ENCODE data around the gene IGFBP4.
A peak's percentile ranks its signal among the peaks of the same experiment; 100 is the strongest.

Gene IGFBP4

DNA sequence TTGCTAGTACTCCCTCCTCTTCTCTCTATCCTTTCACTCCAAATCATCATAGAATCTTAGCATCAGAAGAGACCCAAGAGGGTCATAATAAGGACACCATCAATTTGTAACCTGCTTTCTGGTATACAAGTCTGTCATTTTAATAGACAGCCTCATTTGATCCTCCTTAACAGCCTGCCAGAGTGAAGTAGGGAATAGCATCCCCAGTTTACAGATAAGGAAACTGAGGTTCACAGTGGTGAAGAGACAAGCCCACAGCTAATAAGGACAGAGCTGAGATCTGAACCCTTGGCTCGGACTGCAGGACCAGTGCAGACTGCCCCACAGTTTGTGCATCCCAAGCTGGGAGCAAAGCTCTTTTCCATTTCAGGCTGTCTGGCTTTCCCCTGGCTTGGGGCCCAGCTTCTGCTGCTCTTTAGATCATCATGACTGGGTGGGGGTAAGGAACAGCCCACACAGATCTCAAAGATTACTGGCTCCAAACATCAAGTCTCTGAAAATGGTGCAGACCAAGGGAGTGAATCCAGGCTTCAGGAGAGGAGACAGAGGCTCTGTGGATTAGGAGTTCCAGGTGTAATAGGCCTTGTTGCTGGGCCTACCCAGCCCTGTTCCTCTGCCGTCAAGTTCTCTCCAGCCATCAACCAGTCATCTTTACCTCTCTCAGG, 10.3 kb upstream of the IGFBP4 start:
- DNase-seq: no peak

DNA sequence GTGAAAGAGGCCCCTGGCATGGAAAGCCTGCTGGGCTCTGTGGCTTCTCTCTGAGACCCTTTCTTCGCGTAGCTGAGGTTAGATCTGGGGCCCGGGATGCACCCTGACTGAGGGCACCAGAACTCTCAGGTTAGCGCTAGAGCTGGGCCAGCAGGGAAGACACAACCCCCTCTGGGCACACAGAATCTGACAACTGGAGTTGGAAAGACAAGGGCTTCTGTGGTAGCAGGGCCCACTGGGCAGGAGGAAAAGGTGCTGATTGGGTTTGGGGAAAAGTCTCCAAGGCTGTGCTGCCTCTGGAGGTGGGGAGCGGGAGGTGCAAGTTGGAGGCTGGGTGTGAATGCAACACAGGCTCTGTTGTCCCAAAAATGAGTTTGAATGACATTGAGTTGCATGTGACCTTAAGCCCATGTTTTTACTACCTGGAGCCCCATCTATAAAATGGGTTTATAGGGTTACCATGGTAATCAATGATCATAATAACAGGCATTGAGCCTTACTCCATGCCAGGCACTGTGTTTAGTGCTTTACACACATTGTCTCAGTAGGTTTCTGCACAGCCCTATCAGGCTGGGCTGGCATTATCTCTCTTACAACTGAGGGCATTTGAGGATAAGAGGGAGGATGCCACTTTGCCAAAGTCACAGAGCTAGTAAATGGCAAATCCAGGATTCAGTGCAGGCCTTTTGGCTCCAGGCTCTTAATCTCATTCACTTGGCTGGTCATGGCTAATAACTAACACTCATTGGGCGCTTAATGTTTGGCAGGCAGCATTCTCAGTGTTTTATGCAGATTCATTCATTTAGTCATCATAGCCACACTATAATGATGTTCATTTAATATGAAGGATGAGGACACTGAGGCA, 9.5 kb upstream of the IGFBP4 start:
- no peak for DNase-seq

DNA sequence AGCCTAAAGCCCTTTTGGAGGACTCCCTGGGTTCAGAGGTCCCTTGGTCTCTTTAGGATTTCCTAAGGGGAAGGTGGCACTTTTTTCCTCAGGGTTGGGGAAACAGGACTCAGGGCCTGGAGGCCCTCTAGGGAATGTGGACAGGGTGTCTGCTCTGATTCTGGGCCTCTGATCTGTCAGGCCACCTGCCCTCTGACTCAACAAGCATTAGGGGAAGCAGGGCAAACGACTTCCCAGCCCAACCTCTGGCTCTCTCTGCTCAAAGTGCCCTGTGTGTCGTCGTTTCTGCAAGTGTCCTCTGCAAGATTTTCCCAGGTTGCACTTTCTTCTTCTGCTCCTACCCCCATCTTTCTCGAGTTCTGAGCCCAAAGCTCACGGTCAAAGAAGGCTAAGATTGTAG, 6.6 kb upstream of the IGFBP4 start:
- no peak for DNase-seq

DNA sequence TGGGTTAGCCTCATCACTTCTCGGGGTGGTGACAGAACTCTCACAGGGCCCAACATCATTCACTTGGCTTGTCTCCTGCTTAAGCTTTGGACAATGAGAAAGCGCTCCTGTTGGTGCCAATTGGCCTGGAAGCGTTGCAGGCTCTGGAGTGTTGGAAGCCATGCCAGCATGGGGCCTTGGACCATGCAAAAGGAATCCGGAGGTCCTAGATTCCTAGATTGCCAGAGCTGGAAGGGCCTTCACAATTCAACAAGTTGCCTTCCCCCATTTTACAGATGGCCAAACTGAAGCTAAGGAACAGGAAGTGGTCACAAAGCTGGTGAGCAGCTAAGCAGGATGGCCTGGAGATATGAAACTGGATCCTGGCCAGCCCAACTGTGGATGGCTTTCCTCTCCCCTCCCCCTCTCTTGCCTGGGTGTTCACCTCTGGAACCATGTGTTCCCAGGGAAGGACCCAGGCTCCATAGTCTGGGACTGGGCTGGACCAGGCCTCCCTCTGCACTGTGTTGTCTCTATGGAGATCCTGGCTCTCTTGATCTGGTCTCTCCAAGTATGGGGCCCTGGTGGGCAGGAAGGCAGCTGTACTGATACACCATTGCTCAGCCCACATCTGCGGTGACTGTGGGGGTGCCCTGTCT, 6.0 kb upstream of the IGFBP4 start:
- DNase-seq: no peak

DNA sequence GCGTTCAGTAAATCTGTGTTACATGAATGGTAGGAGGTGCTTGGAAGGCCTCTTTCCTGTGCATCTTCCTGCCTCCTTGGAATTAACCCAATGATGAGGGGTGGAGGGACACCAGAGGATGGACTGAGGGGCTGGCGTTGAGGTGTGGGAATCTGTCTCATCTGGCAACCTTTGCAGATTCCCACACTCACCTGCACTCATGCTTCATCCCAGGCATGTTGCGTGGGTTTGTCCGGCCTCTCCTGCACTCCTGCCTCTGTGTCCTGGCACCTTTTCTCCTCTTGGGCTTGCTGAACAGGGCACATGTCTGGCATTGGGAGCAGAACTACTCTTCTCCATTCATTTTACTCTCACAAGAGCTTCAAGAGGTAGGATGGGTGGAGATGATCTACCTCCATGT, 3.1 kb upstream of the IGFBP4 start:
- DNase-seq: no peak

DNA sequence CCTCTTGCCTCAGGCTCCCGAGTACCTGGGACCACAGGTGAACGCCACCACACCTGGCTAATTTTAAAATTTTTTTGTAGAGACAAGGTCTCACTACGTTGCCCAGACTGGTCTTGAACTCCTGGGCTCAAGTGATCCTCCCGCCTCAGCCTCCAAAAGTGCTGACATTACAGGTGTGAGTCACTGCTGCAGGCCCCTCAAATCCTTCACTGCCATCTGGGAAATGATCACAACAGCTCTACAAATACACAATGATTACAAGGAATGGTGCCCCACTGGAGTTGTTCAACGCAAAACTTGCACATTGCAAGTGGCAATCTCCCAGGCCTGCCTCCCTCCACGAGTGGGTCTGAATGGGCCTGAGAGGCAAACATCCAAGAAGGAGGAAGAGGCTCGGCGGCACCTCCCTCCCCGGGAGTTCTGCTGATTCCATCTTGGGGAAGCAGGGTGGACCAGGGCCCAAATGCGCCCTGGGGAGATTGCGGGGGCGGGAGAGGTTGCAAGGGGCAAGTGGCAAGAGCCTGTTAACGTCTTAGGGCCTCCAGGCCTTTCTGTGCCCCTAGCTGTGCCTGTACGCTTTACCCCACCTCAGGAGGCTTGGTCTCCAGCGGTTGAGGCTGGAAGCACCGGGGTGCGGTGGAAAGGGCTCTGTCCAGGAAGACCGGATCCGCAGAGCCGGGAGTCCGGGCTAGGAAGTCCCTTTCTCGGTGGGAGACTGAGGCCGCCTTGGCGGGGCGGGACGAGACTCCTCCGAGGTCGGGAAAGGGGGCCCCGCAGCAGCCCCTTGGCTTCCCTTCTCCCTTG, 656 bp upstream of the IGFBP4 start:
- no peak for DNase-seq

DNA sequence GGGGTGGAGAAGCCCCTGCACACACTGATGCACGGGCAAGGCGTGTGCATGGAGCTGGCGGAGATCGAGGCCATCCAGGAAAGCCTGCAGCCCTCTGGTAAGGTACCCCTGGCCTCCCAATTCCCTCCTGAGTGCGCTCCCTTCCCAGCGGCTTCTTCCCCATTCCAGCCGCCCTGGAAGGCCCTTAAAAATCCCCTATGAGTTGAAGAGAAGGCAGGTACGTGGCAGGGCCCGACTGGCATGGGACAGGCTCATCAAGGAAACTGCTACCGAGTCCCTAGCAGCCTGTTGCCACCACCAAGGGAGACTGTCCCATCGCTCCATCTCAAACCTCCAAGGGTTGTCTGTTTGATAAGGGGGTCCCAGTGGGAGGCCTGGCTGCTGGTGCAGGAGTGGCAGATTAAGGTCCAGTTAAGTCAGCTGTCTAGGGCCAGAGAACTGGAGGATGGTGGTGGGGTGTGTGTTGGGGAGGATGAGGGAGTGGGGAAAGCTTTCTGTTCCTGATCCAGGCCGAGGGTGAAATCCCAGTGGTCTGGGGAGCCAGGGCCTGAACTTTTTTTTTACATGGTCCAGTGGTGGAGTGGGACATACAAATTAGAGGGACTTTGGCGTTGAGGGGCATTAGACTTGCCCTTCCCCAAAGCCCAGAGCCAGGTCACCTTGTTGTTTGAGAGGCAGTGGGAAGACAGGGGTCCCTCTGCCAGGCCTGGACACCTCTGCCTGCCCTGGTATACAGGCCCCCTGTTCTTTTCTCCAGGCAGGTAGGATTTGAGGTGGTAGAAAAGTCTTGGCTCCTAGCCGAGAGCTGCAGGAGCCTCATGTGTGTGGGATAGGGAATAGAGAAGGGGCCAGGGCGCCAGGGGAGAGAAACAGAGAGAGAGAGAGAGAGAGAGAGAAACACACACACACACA, 994 bp downstream of the IGFBP4 start:
- peak; percentile 77 for DNase-seq

DNA sequence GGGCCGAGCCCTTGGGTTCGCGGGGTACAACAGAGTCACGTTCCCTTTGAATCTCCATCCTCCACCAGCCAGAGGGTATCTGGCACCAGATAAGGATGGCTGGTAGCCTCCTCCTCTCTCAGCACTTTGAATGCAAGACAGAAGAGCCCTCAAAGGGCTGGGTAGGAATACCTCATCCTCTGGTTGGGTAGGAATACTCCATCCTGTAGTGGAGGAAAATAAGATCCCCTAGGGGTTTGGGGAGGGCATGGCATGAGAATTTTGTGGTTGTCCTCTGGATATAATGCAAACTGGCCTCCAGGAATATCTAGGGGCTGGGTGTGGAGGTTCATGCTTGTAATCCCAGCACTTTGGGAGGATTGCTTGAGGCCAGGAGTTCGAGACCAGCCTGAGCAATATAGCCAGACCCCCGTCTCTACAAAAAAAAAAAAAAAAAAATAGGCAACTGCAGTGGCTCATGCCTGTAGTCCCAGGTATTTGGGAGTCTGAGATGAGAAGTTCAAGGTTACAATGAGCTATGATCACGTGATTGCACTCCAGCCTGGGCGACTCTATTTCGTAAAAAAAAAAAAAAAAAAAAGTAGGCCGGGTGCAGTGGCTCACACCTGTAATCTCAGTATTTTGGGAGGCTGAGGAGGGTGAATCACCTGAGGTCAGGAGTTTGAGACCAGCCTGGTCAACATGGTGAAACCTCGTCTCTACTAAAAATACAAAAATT, 2.7 kb downstream of the IGFBP4 start:
- no peak for DNase-seq

DNA sequence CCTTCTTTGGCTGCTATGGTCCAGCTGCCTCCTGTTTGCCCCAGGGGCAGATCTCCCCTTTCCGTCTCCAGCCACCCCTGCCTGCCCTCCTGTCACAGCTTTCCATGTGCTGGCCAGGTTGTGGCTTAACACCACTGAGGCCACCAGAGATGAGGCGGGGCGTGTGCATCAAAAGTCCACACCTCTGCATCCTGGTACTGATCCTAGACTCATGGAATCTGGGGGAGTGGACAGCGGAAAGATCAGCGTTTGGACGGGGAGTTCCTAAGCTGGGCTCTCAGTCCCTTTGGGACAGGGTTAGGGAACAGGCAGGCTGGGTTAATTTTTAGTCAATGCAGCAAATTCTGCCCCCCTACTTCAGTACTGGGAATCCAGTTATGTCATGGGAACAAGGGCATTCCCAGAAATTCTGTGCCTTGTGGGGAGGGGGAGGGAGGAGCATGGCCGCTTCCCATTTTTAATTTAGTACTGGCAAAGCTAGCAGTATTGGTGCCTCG, 3.9 kb downstream of the IGFBP4 start:
- no peak for DNase-seq

DNA sequence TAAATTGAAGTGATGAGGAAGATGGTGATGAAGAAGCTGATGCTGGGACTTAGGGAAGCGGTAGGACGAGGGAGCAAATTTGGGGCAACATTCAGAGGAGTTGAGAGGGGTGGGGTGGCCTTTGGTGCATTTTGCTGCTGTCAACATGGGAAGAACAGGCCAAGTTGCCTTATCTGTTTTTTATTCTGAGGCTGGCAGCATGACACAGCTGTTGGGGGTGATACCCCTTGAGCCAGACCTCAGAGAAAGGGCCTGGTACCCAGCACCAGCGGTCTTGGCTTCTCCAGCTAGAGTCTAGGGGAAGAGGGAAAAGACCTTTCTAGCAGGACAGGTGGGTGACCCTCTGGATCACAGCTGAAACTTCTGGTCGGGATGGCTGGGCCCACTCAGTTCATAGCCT, 4.6 kb downstream of the IGFBP4 start:
- DNase-seq: no peak

DNA sequence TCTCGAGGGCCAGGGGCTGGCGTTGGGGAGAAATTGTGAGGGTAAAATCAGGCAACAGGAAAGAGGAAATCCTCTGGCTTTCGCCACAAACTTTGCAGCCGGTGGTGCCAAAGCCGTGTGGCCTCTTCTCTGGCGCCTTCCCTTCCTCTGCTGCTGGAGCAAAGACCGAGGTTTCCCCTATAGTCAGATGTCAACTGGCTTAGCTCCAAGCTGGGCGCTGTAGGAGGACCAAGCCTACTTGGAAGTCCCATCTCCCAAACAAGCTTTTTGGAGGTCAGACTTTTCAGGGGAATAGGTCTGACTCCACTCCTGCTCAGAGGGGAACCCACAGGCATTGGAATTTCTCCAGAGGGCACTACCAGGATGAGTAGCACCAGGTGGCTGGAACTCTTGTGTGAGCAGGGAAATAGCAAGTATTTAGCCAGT, 5.0 kb downstream of the IGFBP4 start:
- no peak for DNase-seq

DNA sequence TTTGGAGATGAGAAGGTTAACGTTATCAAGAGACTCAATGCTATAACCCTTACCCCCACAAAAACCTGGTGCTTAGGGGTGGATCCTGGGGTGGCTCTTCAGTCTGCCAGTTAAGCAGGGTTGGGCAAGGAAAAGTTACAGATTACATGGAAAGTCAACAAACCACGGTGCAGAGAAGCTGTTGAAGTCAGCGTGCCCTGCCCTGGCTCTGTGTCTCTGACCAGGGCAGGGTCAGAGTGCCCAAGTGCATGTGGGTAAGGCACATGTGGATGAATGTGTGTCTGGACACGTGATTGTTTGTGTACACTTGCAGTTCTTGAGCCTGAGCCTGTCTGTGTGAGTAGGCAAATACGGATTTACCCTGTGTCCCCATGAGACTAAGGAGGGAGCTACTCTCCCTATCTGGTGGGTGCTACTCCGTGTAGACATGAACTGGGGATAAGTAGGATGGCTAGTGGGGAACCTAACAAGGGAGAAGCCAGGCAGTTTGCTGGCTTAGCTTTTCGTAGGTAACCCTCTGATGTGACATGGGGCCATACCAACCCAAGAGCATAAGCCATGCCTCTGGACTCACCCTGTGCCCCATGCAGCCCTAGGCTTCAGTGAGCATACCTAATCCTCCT, 5.5 kb downstream of the IGFBP4 start:
- DNase-seq: no peak

DNA sequence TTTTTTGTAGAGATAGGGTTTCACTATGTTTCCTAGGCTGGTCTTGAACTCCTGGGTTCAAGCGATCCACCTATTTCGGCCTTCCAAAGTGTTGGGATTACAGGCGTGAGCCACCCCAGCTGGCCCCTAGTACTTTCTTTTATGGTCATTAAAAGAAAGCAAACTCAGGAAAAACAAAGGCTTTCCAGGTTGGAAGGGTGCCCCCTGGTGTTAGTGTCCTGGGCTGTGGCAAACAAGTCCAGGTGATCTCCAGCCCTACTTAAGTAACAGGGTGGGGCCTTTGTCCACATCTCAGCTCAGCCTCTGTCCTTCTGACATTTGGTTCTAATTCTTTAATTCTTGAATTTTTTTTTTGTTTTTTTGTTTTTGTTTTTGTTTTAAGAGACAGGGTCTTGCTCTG, 6.9 kb downstream of the IGFBP4 start:
- peak; percentile 73 for DNase-seq

DNA sequence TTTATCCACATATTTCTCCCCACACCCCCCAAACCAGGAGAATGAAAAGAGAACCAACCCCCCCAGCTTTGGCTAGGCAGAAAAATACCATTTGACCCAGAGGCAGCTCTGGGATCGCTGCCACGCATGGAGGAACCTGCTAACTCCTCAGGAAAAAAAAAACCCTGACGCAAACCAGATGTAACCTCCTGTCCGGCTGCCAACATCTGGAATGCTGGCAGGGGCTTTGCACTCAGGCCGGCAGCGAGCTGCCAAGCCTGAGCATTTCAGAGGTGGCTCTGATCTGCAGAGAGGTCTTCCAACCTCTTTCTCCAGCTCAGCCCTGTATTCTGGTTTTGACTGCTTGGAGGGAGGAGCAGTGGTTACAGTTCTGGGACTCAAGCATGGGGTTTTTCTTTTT, 8.2 kb downstream of the IGFBP4 start:
- no peak for DNase-seq

DNA sequence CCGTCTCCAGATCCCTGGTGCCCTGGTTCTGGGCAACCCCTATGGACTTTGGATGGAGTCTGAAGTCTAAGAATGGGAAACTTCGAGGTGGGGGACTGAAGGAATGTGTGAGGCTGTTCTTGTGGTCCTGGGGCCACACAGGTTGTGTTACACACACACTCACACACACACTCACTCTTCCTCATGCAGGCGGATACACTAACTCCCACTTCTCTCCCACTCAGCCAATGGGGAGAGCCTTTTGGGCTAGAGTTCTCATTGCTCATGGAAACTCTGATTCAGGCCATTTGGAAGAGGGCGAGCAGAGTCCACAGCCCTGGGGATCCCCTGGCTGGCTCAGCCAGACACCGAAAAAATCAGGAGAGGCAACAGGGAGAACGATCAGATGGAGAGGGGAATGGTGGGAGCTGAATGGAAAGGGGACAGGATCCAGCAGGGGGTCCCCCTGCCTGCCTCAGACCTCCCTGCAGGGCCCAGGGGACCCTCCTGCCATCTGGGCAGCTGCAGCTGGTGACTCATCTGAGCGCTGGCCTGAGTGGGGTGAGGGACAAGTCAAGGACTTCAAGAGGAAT, 9.1 kb downstream of the IGFBP4 start:
- DNase-seq: no peak

DNA sequence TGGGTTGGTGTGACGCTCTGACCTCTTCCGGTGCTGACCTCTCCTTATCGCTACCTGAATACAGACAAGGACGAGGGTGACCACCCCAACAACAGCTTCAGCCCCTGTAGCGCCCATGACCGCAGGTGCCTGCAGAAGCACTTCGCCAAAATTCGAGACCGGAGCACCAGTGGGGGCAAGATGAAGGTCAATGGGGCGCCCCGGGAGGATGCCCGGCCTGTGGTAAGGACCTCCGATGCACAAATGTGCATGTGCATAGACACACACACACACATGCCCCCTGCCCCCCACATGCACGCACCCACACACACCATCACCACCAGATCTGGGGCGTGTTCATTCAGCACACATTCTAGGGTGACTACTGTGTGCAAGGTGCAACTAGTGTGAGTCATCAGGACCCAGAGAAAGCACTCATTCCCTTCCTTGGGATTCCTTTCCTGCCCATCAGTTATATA, 9.7 kb downstream of the IGFBP4 start:
- DNase-seq: no peak

DNA sequence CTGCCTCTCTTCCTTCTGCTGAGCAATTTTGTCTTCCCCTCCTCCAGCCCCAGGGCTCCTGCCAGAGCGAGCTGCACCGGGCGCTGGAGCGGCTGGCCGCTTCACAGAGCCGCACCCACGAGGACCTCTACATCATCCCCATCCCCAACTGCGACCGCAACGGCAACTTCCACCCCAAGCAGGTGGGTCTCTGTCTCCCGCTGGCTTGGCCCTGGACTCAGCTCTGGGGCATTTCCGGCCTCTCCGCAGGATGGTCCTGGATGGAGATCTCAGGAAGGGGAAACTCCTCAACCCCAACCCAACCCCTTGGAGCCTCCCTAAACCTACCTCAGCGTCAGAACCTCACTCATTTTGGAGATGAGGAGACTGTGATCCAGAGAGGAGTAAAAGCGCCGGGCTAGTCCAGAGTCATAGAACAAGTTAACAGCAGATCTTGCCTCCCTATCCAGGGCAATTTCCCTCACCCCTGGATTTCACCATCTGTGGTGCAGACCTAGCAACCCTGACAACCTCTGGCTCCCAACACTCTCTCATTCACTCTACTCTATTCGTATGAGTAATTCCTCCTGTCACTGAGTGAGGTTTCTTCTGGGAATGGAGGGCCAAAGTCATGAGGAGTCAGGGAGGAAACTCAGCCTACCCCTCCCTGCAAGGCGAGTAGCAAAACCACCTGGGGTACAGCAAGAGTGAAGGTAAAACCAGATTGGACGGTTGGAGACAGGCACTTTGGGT, 10.8 kb downstream of the IGFBP4 start:
- DNase-seq: no peak

DNA sequence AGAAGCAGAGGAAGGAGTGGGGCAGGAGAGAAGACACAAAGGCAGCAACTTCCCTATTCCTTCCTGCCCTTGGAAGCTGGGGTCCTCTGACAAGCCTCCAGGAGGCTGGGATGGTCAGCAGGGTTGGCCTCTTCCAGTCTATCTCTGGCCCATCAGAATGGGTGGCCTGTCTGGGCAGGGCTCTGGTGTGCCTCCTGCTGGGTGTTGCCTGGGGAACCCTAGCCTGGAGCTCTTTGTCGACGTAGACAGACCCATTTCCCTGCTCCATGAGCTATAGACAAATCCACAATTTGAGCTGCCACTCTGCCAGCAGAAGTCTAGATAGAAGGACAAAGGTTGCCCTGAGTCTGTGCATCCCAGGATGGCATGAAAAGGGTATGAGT, 11.4 kb downstream of the IGFBP4 start:
- no peak for DNase-seq

DNA sequence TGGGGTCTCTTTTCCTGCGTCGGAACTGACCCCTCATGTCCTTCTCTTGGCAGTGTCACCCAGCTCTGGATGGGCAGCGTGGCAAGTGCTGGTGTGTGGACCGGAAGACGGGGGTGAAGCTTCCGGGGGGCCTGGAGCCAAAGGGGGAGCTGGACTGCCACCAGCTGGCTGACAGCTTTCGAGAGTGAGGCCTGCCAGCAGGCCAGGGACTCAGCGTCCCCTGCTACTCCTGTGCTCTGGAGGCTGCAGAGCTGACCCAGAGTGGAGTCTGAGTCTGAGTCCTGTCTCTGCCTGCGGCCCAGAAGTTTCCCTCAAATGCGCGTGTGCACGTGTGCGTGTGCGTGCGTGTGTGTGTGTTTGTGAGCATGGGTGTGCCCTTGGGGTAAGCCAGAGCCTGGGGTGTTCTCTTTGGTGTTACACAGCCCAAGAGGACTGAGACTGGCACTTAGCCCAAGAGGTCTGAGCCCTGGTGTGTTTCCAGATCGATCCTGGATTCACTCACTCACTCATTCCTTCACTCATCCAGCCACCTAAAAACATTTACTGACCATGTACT, 13.2 kb downstream of the IGFBP4 start:
- DNase-seq: no peak

Data from activated CD8-positive, alpha-beta memory T cell treated with anti-CD3 and anti-CD28 coated beads for 24 hours (primary cell).